Stomach (tissue), 4 donors: ENCODE data around the gene PTBP1.

Source experiments
- CTCF ChIP-seq, 7 experiments: fragments of 450-650 bp in 4 of 7; fragments of 200-600 bp in 3 of 7; sonication (generic) in 3 of 7; IDR thresholded peaks; one replicate each; pipeline ENCODE4 v1.5.1; 2016 to 2019; ENCODE audit warnings: antibody characterized with exemption in 7 of 7, control low read depth in 2 of 7, mild to moderate bottlenecking in 1 of 7
- EP300 ChIP-seq: sonication (generic); formaldehyde crosslinking; IDR thresholded peaks from one replicate; pipeline ENCODE4 v1.6.1; 2017; ENCODE audit warnings: antibody characterized with exemption
- POLR2A ChIP-seq, 4 donors: fragments of 450-650 bp; IDR thresholded peaks; one replicate each; pipeline ENCODE4 v1.6.1; 2016; ENCODE audit warnings: antibody characterized with exemption in 4 of 4, control low read depth in 2 of 4, mild to moderate bottlenecking in 1 of 4, moderate library complexity in 1 of 4

- TF ChIP-seq CTCF (IDR thresholded peaks at IDR 0.05): no peak
- no peak for TF ChIP-seq POLR2A (IDR thresholded peaks at IDR 0.05)
- TF ChIP-seq EP300: no peak
Measured at GRCh38 chr19:793806-794205, 3.4 kb upstream of the PTBP1 start.
